PC-9 (cell line): ENCODE measurements around the gene MORC2.

Experiments
- CTCF ChIP-seq: fragments of 200-600 bp; sonication (generic); conservative IDR thresholded peaks from 2 replicates; pipeline ENCODE4 v1.6.1; 2017; ENCODE audit warnings: mixed run types, antibody characterized with exemption, mild to moderate bottlenecking, moderate library complexity
- EZH2 ChIP-seq: fragments of 200-600 bp; sonication (generic); IDR thresholded peaks from 2 replicates; pipeline ENCODE4 v1.8.0; 2017; ENCODE audit warnings: antibody characterized with exemption, low read depth

GRCh38 chr22:30883586-30884145 lies 84.9 kb downstream of the MORC2 start:
- TF ChIP-seq CTCF = no peak
- no peak for TF ChIP-seq EZH2
